Astrocyte (in vitro differentiated cells and primary cell): ENCODE data around the gene GPR32. TPM values are rescaled to one million over a fixed set of nuclear protein-coding genes. Genes with fewer than 3 reads are reported as not detected.

Experiments used
- DNase-seq: peaks from one replicate; pipeline ENCODE4 v3.0.0-alpha.2; 2010; ENCODE audit warnings: low read depth
- FAIRE-seq: peaks from 2 replicates; lab custom pipeline; 2011; peaks lifted over from hg19 to GRCh38; lab: Jason Lieb, UNC
- H2AFZ ChIP-seq: 2 replicates; pipeline ENCODE4 v1.6.0; 2012; ENCODE audit warnings: low read depth, low read length, inconsistent platforms
- H3K27ac ChIP-seq: 2 replicates; pipeline ENCODE4 v1.5.1; 2011; ENCODE audit warnings: low read depth, low read length, inconsistent platforms
- H3K27me3 ChIP-seq: 2 replicates; pipeline ENCODE4 v1.6.0; 2011; ENCODE audit warnings: low read length, inconsistent platforms; ENCODE audit not compliant: insufficient read depth
- H3K36me3 ChIP-seq: 2 replicates; pipeline ENCODE4 v1.5.1; 2011; ENCODE audit warnings: low read length, inconsistent platforms; ENCODE audit not compliant: insufficient read depth
- H3K4me1 ChIP-seq: 2 replicates; pipeline ENCODE4 v1.5.1; 2011; ENCODE audit warnings: low read length, inconsistent platforms; ENCODE audit not compliant: insufficient read depth
- H3K4me2 ChIP-seq: 2 replicates; pipeline ENCODE4 v1.6.0; 2012; ENCODE audit warnings: low read length, inconsistent platforms
- H3K4me3 ChIP-seq: 2 replicates; pipeline ENCODE4 v1.5.1; 2011; ENCODE audit warnings: low read depth, mild to moderate bottlenecking, low read length, inconsistent platforms; ENCODE audit not compliant: insufficient read depth
- H3K79me2 ChIP-seq: 2 replicates; pipeline ENCODE4 v1.6.0; 2012; ENCODE audit warnings: mild to moderate bottlenecking, low read length, inconsistent platforms; ENCODE audit not compliant: insufficient read depth
- H3K9ac ChIP-seq: 2 replicates; pipeline ENCODE4 v1.6.0; 2012; ENCODE audit warnings: mild to moderate bottlenecking, low read length, inconsistent platforms
- H3K9me3 ChIP-seq: 2 replicates; pipeline ENCODE4 v1.5.1; 2012; ENCODE audit warnings: low read depth, mild to moderate bottlenecking, low read length, inconsistent platforms; ENCODE audit not compliant: insufficient read depth
- H4K20me1 ChIP-seq: 2 replicates; pipeline ENCODE4 v1.6.0; 2012; ENCODE audit warnings: low read length, inconsistent platforms; ENCODE audit not compliant: insufficient read depth
- H3K27ac Mint-ChIP-seq: one replicate; pipeline ENCODE4 v1.8.0; 2021; ENCODE audit warnings: mild to moderate bottlenecking, mixed read lengths; ENCODE audit not compliant: unreplicated experiment
- H3K27me3 Mint-ChIP-seq: one replicate; pipeline ENCODE4 v1.8.0; 2021; ENCODE audit warnings: low read depth, mixed read lengths; ENCODE audit not compliant: unreplicated experiment
- H3K36me3 Mint-ChIP-seq: one replicate; pipeline ENCODE4 v1.8.0; 2021; ENCODE audit warnings: low read depth, mixed read lengths; ENCODE audit not compliant: unreplicated experiment
- H3K4me1 Mint-ChIP-seq: one replicate; pipeline ENCODE4 v1.8.0; 2021; ENCODE audit warnings: low read depth, mixed read lengths; ENCODE audit not compliant: unreplicated experiment
- H3K4me3 Mint-ChIP-seq: one replicate; pipeline ENCODE4 v1.8.0; 2021; ENCODE audit warnings: mild to moderate bottlenecking, moderate library complexity, mixed read lengths; ENCODE audit not compliant: unreplicated experiment
- H3K9me3 Mint-ChIP-seq: one replicate; pipeline ENCODE4 v1.8.0; 2021; ENCODE audit warnings: mild to moderate bottlenecking, mixed read lengths; ENCODE audit not compliant: unreplicated experiment
- CTCF ChIP-seq: IDR thresholded peaks from 2 replicates; pipeline ENCODE4 v1.5.1; 2011; ENCODE audit warnings: low read depth, mild to moderate bottlenecking, inconsistent platforms, low read length, moderate library complexity; ENCODE audit not compliant: insufficient read depth
- EZH2 ChIP-seq: IDR thresholded peaks from 2 replicates; pipeline ENCODE4 v1.6.1; 2012; ENCODE audit warnings: mild to moderate bottlenecking, low read length, inconsistent platforms; ENCODE audit not compliant: insufficient read depth
- total RNA-seq: library from RNA; stranded (reverse); gene quantifications from 2 replicates; pipeline ENCODE4 v1.2.1, GENCODE V29; 2021

The GPR32 gene
- total RNA-seq, 1 donor from 2014 or later, result not detected

- no peak for FAIRE-seq
- peaks cover 8% of the 10 kb centered on the region for H3K36me3 Mint-ChIP-seq
- peaks cover 4% of the 10 kb centered on the region for H3K9me3 Mint-ChIP-seq
These were observed 25.4 kb downstream of the GPR32 start for GRCh38 chr19:50795664-50796073.

GRCh38 chr19:50796128-50796633 lies 25.9 kb downstream of the GPR32 start:
- no peaks in the 10 kb centered on the region for H3K27me3 Mint-ChIP-seq
- no peaks in the 10 kb centered on the region for H3K27me3 ChIP-seq
- no peak overlapping the region for H3K9ac ChIP-seq
- no peaks in the 10 kb centered on the region for H3K9me3 ChIP-seq
- FAIRE-seq, result no peak
- H3K79me2 ChIP-seq, result peaks cover 31% of the 10 kb centered on the region
- H3K36me3 ChIP-seq, result peaks cover 13% of the 10 kb centered on the region
- H3K4me1 ChIP-seq, result no peaks in the 10 kb centered on the region
- H3K4me3 ChIP-seq, result no peak overlapping the region
- TF ChIP-seq CTCF, result no peak
- TF ChIP-seq EZH2, result no peak
- no peak overlapping the region for H3K27ac ChIP-seq
- H3K4me3 Mint-ChIP-seq, result no peak overlapping the region
- no peak overlapping the region for H3K27ac Mint-ChIP-seq
- peaks cover 10% of the 10 kb centered on the region for H3K36me3 Mint-ChIP-seq
- peaks cover 2% of the 10 kb centered on the region for H3K9me3 Mint-ChIP-seq
- no peak overlapping the region for H2AFZ ChIP-seq
- peaks cover 60% of the 10 kb centered on the region for H4K20me1 ChIP-seq
- no peak for DNase-seq
- H3K4me2 ChIP-seq, result no peak overlapping the region
- H3K4me1 Mint-ChIP-seq, result peaks cover 3% of the 10 kb centered on the region

More at GRCh38 chr19:50795664-50796073, 25.4 kb downstream of the GPR32 start:
- H3K36me3 ChIP-seq, result peaks cover 12% of the 10 kb centered on the region
- H3K9ac ChIP-seq, result no peak overlapping the region
- H3K27ac Mint-ChIP-seq, result no peak overlapping the region
- no peaks in the 10 kb centered on the region for H3K4me1 Mint-ChIP-seq
- H3K4me2 ChIP-seq, result no peak overlapping the region
- no peak for TF ChIP-seq CTCF
- H3K79me2 ChIP-seq, result peaks cover 26% of the 10 kb centered on the region
- H3K27ac ChIP-seq, result no peak overlapping the region
- no peak overlapping the region for H3K4me3 Mint-ChIP-seq
- no peak overlapping the region for H2AFZ ChIP-seq
- no peaks in the 10 kb centered on the region for H3K9me3 ChIP-seq
- no peak for DNase-seq
- no peak overlapping the region for H3K4me3 ChIP-seq
- no peaks in the 10 kb centered on the region for H3K27me3 Mint-ChIP-seq
- no peaks in the 10 kb centered on the region for H3K4me1 ChIP-seq
- no peaks in the 10 kb centered on the region for H3K27me3 ChIP-seq
- peaks cover 55% of the 10 kb centered on the region for H4K20me1 ChIP-seq

- Histone ChIP-seq H3K4me2 (no peak overlapping the region), H3K4me3 (no peak overlapping the region), H3K9ac (no peak overlapping the region), H4K20me1 (peaks cover 63% of the 10 kb centered on the region), H3K9me3 (no peaks in the 10 kb centered on the region), H3K4me1 (no peaks in the 10 kb centered on the region), H3K36me3 (peaks cover 14% of the 10 kb centered on the region), H2AFZ (no peak overlapping the region), H3K79me2 (peaks cover 34% of the 10 kb centered on the region), H3K27ac (no peak overlapping the region), H3K27me3 (no peaks in the 10 kb centered on the region)
- H3K4me1 Mint-ChIP-seq, result peaks cover 4% of the 10 kb centered on the region
- TF ChIP-seq CTCF, result no peak
- no peak for TF ChIP-seq EZH2
- FAIRE-seq, result no peak
- H3K36me3 Mint-ChIP-seq, result peaks cover 11% of the 10 kb centered on the region
- peaks cover 2% of the 10 kb centered on the region for H3K9me3 Mint-ChIP-seq
- no peaks in the 10 kb centered on the region for H3K27me3 Mint-ChIP-seq
- H3K27ac Mint-ChIP-seq, result no peak overlapping the region
- DNase-seq, result no peak
- no peak overlapping the region for H3K4me3 Mint-ChIP-seq
These were observed 26.6 kb downstream of the GPR32 start for GRCh38 chr19:50796634-50797428.
